ENCODE results near the gene PTPRG. TPM values are rescaled to one million over a fixed set of nuclear protein-coding genes. Genes with fewer than 3 reads are reported as not detected.

Gene PTPRG
- total and polyA plus RNA-seq, 2 of the 13 experiments (the other 11 are each of a cell fraction or from before 2014, with no cell fraction given), result 8.0 to 25.3 TPM

GRCh38 chr3:61955483-61955882, 394.1 kb downstream of the PTPRG start (continued):
- TF ChIP-seq PAXIP1 (CRISPR knock-in tag; conservative IDR thresholded peaks at IDR 0.05) (no peak), ZNF775 (CRISPR knock-in tag; IDR thresholded peaks at IDR 0.05; ENCODE audit: borderline replicate concordance) (no peak), PRDM4 (CRISPR knock-in tag; IDR thresholded peaks at IDR 0.05; ENCODE audit: borderline replicate concordance) (no peak), SNAPC4 (CRISPR knock-in tag; IDR thresholded peaks at IDR 0.05) (no peak), ZNF737 (CRISPR knock-in tag; IDR thresholded peaks at IDR 0.05; ENCODE audit: borderline replicate concordance) (no peak)

Data from HepG2 (cell line).